ENCODE data around the gene URAD.

Gene URAD

GRCh38 chr13:27977476-27978300, 10.8 kb downstream of the URAD start:
- DNase-seq (ENCODE audit: low spot score) = peak; percentile 26
- in situ Hi-C loops (cut with MboI; ENCODE audit: low sequenced_read_pairs, unreplicated experiment) = loop anchor here (10.0 kb wide), 1 partner anchor 603 kb away; no protein-coding TSS in a partner anchor
- TF ChIP-seq, protein P1, sequence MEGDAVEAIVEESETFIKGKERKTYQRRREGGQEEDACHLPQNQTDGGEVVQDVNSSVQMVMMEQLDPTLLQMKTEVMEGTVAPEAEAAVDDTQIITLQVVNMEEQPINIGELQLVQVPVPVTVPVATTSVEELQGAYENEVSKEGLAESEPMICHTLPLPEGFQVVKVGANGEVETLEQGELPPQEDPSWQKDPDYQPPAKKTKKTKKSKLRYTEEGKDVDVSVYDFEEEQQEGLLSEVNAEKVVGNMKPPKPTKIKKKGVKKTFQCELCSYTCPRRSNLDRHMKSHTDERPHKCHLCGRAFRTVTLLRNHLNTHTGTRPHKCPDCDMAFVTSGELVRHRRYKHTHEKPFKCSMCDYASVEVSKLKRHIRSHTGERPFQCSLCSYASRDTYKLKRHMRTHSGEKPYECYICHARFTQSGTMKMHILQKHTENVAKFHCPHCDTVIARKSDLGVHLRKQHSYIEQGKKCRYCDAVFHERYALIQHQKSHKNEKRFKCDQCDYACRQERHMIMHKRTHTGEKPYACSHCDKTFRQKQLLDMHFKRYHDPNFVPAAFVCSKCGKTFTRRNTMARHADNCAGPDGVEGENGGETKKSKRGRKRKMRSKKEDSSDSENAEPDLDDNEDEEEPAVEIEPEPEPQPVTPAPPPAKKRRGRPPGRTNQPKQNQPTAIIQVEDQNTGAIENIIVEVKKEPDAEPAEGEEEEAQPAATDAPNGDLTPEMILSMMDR (IDR thresholded peaks at IDR 0.05; ENCODE audit: borderline replicate concordance, control extremely low read depth, extremely low read depth, insufficient read depth, missing control alignments) = no peak

- DNase-seq (ENCODE audit: low spot score) = no peak
- TF ChIP-seq, protein P1 (IDR thresholded peaks at IDR 0.05; ENCODE audit: borderline replicate concordance, control extremely low read depth, extremely low read depth, insufficient read depth, missing control alignments) = no peak
- in situ Hi-C loops (cut with MboI; ENCODE audit: low sequenced_read_pairs, unreplicated experiment) = loop anchor here (10.0 kb wide), 1 partner anchor 602 kb away; no protein-coding TSS in a partner anchor
These were observed 12.0 kb downstream of the URAD start for GRCh38 chr13:27976362-27977091.

GRCh38 chr13:27975564-27976361, 12.7 kb downstream of the URAD start:
- peak; percentile 37 for DNase-seq (ENCODE audit: low spot score)
- in situ Hi-C loops (cut with MboI; ENCODE audit: low sequenced_read_pairs, unreplicated experiment) = loop anchor here (10.0 kb wide), 1 partner anchor 601 kb away; no protein-coding TSS in a partner anchor
- TF ChIP-seq, protein P1 (IDR thresholded peaks at IDR 0.05; ENCODE audit: borderline replicate concordance, control extremely low read depth, extremely low read depth, insufficient read depth, missing control alignments) = no peak

DNA sequence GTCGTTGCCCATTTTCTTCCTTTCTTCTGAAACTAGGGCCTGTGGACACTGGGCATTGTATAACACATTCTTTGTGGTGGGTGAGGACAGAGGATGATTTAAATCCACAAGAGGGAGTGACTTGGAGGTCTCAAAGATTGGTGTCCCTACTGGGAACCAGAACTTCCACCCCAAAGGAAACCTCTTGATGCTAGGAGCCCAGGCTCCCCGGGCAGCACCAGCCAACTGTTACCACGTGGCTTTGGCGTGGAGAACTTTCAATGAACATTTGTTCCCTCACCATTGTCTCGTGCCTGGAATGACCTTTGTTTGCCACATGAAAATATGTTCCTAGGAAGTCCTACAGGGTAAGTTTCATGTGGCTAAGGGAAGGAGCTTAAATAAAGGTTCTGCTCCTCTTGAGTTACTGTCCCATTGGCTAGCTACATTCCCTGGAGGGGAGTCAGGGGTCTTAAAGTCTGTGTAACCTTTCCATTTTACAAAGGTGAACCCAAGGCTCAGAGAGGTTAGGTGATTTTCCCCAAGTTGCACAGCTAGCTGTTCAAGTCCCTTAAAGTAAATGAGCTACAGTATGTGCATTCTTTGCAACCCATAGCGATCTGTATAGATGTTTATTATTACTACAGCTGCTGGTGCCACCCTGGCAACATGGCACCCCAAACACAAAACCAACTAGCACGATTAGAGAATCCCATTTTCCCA, 14.4 kb downstream of the URAD start:
- TF ChIP-seq, protein P1 (IDR thresholded peaks at IDR 0.05; ENCODE audit: borderline replicate concordance, control extremely low read depth, extremely low read depth, insufficient read depth, missing control alignments) = no peak
- in situ Hi-C loops (cut with MboI; ENCODE audit: low sequenced_read_pairs, unreplicated experiment) = loop anchor here (10.0 to 25.0 kb wide), 2 partner anchors 599 to 1012 kb away; no protein-coding TSS in a partner anchor
- no peak for DNase-seq (ENCODE audit: low spot score)

- in situ Hi-C loops (cut with MboI; ENCODE audit: low sequenced_read_pairs, unreplicated experiment) = loop anchor here (10.0 to 25.0 kb wide), 2 partner anchors 598 to 1011 kb away; no protein-coding TSS in a partner anchor
- DNase-seq (ENCODE audit: low spot score) = no peak
- TF ChIP-seq, protein P1 (IDR thresholded peaks at IDR 0.05; ENCODE audit: borderline replicate concordance, control extremely low read depth, extremely low read depth, insufficient read depth, missing control alignments) = no peak
These were observed 15.2 kb downstream of the URAD start for GRCh38 chr13:27973291-27973690.
